HG02763 (cell line): Measurements from ENCODE around the gene PTPN23.

Source experiments
- ATAC-seq: cut with Tn5 transposase; IDR thresholded peaks from one replicate; pipeline ENCODE4 v1.9.1; 2021; ENCODE audit warnings: mild to moderate bottlenecking, moderate library complexity; ENCODE audit not compliant: unreplicated experiment

Gene PTPN23

DNA sequence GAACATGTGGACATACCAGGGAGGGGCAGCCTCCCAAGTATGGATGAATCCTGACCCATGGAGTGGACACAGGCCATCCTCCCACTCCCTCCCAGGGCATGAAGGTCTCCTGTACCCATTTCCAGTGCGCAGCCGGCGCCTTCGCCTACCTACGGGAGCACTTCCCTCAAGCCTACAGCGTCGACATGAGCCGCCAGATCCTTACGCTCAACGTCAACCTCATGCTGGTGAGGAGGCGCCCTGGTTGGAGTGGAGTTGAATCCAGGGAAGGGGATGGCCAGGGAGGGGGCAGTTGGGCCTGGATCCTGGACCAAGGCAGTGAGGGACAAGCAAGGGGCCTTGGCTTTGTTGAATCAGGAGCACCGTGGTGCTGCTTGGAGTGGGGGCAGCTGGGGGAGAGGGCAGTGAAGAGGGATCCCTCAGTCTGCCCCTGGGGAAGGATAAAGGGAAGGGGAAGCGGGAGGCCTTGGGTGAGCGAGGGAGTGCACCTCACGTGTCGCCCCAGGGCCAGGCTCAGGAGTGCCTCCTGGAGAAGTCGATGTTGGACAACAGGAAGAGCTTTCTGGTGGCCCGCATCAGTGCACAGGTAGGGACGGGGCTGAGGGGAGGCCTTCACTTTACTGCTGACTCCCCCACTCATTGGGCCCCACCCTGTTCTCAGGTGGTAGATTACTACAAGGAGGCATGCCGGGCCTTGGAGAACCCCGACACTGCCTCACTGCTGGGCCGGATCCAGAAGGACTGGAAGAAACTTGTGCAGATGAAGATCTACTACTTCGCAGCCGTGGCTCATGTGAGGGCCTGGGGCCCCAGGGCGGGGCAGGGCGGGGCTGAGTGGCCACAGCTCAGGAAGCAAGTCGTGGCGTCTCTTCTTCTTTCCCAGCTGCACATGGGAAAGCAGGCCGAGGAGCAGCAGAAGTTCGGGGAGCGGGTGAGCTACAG is 25.3 kb downstream of the PTPN23 start:
- no peak for ATAC-seq

GRCh38 chr3:47406762-47407149 is 25.9 kb downstream of the PTPN23 start:
- no peak for ATAC-seq

- ATAC-seq = no peak
These were observed 26.4 kb downstream of the PTPN23 start for GRCh38 chr3:47407237-47407636.

DNA sequence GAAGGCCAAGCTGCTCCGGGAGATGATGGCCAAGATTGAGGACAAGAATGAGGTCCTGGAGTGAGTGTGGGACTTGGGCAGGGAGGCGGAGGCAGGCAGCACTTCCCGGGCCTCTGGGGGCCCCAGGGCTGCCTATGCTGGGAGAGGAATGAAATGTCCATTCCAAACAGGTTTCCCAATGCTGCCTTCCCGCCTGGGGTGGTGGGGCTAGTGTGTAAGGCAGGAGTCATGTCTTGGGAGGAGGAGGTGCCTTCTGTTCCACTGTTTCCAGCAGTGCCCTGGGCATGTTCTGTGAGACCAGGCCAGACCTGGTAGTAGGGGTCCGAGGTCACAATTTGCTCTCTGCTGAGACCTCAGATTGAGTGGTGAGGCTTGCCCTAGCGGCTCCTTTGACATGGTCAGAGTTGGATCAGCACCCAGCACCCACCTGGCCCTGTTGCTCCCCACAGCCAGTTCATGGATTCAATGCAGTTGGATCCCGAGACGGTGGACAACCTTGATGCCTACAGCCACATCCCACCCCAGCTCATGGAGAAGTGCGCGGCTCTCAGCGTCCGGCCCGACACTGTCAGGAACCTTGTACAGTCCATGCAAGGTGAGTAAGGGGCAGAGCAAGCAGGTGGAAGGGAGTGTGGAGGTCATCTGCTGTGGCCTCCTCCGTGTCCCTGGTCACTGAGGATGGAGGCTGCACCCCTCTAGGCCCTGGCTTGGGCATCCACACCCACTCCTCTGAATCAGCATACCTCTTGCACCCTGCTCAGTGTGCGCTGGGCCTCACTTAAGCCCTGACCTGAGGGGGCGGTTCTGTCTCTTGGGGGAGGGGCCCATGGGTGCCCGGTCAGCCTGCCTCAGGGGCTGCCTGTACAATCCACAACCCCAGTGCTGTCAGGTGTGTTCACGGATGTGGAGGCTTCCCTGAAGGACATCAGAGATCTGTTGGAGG is 27.3 kb downstream of the PTPN23 start:
- ATAC-seq = no peak

GRCh38 chr3:47408839-47409229 is 28.0 kb downstream of the PTPN23 start:
- ATAC-seq = no peak

DNA sequence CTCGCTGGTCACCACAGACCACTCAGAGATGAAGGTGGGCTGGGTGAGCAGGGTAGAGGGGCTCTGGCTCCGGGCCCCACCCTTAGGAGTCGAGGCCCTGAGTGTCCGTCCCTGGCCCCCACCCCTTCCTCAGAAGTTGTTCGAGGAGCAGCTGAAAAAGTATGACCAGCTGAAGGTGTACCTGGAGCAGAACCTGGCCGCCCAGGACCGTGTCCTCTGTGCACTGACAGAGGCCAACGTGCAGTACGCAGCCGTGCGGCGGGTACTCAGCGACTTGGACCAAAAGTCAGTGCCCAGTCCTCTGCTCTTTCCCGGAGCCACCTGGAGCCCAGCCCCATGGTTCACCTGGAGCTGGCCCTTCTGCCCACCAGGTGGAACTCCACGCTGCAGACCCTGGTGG is 28.5 kb downstream of the PTPN23 start:
- no peak for ATAC-seq

DNA sequence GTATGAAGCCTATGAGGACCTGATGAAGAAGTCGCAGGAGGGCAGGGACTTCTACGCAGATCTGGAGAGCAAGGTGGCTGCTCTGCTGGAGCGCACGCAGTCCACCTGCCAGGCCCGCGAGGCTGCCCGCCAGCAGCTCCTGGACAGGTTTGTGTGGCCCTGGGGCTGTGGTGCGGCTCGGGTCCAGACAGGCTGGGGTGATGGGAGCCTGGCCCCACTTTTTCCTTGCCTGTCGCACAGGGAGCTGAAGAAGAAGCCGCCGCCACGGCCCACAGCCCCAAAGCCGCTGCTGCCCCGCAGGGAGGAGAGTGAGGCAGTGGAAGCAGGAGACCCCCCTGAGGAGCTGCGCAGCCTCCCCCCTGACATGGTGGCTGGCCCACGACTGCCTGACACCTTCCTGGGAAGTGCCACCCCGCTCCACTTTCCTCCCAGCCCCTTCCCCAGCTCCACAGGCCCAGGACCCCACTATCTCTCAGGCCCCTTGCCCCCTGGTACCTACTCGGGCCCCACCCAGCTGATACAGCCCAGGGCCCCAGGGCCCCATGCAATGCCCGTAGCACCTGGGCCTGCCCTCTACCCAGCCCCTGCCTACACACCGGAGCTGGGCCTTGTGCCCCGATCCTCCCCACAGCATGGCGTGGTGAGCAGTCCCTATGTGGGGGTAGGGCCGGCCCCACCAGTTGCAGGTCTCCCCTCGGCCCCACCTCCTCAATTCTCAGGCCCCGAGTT is 29.0 kb downstream of the PTPN23 start:
- no peak for ATAC-seq

- no peak for ATAC-seq
These were observed 29.5 kb downstream of the PTPN23 start for GRCh38 chr3:47410417-47410720.

DNA sequence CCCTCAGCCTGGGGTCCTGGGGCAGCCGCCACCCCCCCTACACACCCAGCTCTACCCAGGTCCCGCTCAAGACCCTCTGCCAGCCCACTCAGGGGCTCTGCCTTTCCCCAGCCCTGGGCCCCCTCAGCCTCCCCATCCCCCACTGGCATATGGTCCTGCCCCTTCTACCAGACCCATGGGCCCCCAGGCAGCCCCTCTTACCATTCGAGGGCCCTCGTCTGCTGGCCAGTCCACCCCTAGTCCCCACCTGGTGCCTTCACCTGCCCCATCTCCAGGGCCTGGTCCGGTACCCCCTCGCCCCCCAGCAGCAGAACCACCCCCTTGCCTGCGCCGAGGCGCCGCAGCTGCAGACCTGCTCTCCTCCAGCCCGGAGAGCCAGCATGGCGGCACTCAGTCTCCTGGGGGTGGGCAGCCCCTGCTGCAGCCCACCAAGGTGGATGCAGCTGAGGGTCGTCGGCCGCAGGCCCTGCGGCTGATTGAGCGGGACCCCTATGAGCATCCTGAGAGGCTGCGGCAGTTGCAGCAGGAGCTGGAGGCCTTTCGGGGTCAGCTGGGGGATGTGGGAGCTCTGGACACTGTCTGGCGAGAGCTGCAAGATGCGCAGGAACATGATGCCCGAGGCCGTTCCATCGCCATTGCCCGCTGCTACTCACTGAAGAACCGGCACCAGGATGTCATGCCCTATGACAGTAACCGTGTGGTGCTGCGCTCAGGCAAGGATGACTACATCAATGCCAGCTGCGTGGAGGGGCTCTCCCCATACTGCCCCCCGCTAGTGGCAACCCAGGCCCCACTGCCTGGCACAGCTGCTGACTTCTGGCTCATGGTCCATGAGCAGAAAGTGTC is 30.2 kb downstream of the PTPN23 start:
- no peak for ATAC-seq

DNA sequence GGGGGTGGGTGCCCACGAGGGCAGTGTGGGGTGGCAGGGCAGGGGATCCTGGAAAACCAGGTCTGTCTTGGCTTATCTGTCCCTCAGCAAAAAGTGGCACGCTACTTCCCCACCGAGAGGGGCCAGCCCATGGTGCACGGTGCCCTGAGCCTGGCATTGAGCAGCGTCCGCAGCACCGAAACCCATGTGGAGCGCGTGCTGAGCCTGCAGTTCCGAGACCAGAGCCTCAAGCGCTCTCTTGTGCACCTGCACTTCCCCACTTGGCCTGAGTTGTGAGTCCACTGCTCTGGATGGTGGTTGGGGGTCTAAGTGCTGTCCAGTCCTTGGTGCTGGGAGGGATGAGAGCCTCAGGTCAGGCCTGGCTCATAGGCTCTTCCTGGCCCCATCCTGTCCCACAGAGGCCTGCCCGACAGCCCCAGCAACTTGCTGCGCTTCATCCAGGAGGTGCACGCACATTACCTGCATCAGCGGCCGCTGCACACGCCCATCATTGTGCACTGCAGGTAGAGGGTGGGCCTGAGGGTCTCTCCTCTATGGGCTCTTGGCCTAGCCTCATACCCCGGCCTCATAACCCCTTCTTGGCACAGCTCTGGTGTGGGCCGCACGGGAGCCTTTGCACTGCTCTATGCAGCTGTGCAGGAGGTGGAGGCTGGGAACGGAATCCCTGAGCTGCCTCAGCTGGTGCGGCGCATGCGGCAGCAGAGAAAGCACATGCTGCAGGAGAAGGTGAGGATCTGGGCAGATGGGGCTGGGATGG is 31.1 kb downstream of the PTPN23 start:
- no peak for ATAC-seq

GRCh38 chr3:47412453-47412756 is 31.6 kb downstream of the PTPN23 start:
- ATAC-seq = no peak

GRCh38 chr3:47412842-47413520 is 32.2 kb downstream of the PTPN23 start:
- ATAC-seq = no peak

GRCh38 chr3:47413751-47414150 is 32.9 kb downstream of the PTPN23 start:
- ATAC-seq = no peak

- ATAC-seq = no peak
These were observed 33.3 kb downstream of the PTPN23 start for GRCh38 chr3:47414161-47414564.

- no peak for ATAC-seq
These were observed 34.1 kb downstream of the PTPN23 start for GRCh38 chr3:47414666-47415587.

DNA sequence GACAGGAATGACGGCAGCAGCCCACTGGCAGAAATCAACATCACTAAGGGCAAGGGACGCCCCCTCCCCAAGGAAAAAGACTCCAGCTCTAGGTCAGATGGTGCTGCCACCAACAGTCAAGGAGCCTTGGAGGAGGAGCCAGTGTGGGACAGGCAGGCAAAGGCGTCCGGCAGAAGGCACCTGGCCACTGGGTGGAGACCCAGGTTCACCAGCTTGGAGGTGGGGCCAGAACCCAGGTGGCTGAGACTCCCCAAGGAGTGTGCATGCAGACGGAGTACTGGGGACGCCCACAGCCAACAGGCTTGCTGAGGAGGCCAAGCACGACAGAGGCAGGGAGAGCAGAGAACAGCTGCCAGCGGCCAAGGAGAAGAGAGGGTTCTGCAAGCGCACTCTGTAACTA is 35.2 kb downstream of the PTPN23 start:
- no peak for ATAC-seq

- no peak for ATAC-seq
These were observed 37.6 kb downstream of the PTPN23 start for GRCh38 chr3:47418167-47419082.
